RWPE2 (cell line): Measurements from ENCODE around the gene PPP1R12A.

ENCODE experiments used
- ATAC-seq: fragments of 200-7000 bp; cut with Tn5 transposase; 3 replicates; pipeline ENCODE4 v1.9.1; 2021; ENCODE audit warnings: low read depth
- DNase-seq: peaks from one replicate; pipeline ENCODE4 v3.0.0-alpha.2; 2020; ENCODE audit warnings: low spot score
- H3K27ac ChIP-seq: fragments of 450-650 bp; 2 replicates; pipeline ENCODE4 v1.5.1; 2017; ENCODE audit warnings: mild to moderate bottlenecking; ENCODE audit not compliant: poor library complexity, severe bottlenecking
- H3K27me3 ChIP-seq: fragments of 250-450 bp; sonication (Bioruptor Pico); 2 replicates; pipeline ENCODE4 v1.5.1; 2021; ENCODE audit warnings: mild to moderate bottlenecking, moderate library complexity; ENCODE audit not compliant: insufficient read depth, poor library complexity, severe bottlenecking
- H3K36me3 ChIP-seq: fragments of 250-450 bp; sonication (Bioruptor Pico); 2 replicates; pipeline ENCODE4 v1.5.1; 2020; ENCODE audit warnings: low read depth, mild to moderate bottlenecking, moderate library complexity
- H3K4me1 ChIP-seq: fragments of 250-450 bp; sonication (Bioruptor Pico); 2 replicates; pipeline ENCODE4 v1.5.1; 2021; ENCODE audit warnings: mild to moderate bottlenecking, moderate library complexity; ENCODE audit not compliant: insufficient read depth, poor library complexity, severe bottlenecking
- H3K4me3 ChIP-seq: fragments of 250-450 bp; sonication (Bioruptor Pico); 2 replicates; pipeline ENCODE4 v1.5.1; 2021; ENCODE audit warnings: mild to moderate bottlenecking, moderate library complexity; ENCODE audit not compliant: severe bottlenecking
- H3K9me3 ChIP-seq: fragments of 250-450 bp; sonication (Bioruptor Pico); 2 replicates; pipeline ENCODE4 v1.5.1; 2021; ENCODE audit warnings: mild to moderate bottlenecking, moderate library complexity; ENCODE audit not compliant: severe bottlenecking
- CTCF ChIP-seq: fragments of 450-650 bp; IDR thresholded peaks from one replicate; pipeline ENCODE4 v1.5.1; 2017; ENCODE audit warnings: mild to moderate bottlenecking, moderate library complexity; ENCODE audit not compliant: poor library complexity, severe bottlenecking

Gene PPP1R12A

DNA sequence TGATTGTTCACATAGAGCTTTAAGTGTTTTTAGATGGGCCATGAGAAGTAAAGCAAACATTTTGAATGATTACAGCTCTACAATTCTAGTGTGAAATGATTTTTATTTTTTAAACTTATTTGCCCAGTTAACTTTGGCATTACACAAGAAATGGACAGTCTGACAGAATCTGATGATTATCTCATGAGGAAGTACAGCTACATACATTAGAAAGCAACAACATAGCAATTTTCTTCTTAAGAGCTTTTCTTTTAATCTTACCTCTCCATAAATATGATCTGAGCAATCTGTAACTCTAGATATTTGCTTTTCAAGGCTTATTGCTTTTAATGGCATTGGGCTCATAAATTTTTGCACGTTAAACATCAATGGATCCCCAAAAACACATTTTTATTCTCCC is 26.5 kb upstream of the PPP1R12A start:
- ATAC-seq (no peak), DNase-seq (no peak)
- H3K36me3 ChIP-seq = no peaks in the 10 kb centered on the region
- no peak overlapping the region for H3K27ac ChIP-seq
- no peaks in the 10 kb centered on the region for H3K27me3 ChIP-seq
- H3K4me3 ChIP-seq = no peak overlapping the region
- H3K4me1 ChIP-seq = no peaks in the 10 kb centered on the region
- TF ChIP-seq CTCF = no peak
- H3K9me3 ChIP-seq = no peaks in the 10 kb centered on the region

GRCh38 chr12:79959484-79959883 is 24.6 kb upstream of the PPP1R12A start:
- H3K36me3 ChIP-seq = no peaks in the 10 kb centered on the region
- TF ChIP-seq CTCF = no peak
- no peak for ATAC-seq
- H3K27ac ChIP-seq = no peak overlapping the region
- peaks cover 4% of the 10 kb centered on the region for H3K9me3 ChIP-seq
- no peaks in the 10 kb centered on the region for H3K4me1 ChIP-seq
- no peaks in the 10 kb centered on the region for H3K27me3 ChIP-seq
- DNase-seq = no peak
- no peak overlapping the region for H3K4me3 ChIP-seq

- H3K36me3 ChIP-seq = no peaks in the 10 kb centered on the region
- no peak overlapping the region for H3K4me3 ChIP-seq
- no peak for TF ChIP-seq CTCF
- peaks cover 6% of the 10 kb centered on the region for H3K9me3 ChIP-seq
- DNase-seq (no peak), ATAC-seq (no peak)
- H3K27ac ChIP-seq = no peak overlapping the region
- no peaks in the 10 kb centered on the region for H3K4me1 ChIP-seq
- no peaks in the 10 kb centered on the region for H3K27me3 ChIP-seq
These were observed 22.0 kb upstream of the PPP1R12A start for GRCh38 chr12:79956896-79957295.

- Histone ChIP-seq H3K4me3 (no peak overlapping the region), H3K4me1 (no peaks in the 10 kb centered on the region), H3K36me3 (no peaks in the 10 kb centered on the region), H3K9me3 (peaks cover 6% of the 10 kb centered on the region), H3K27ac (no peak overlapping the region), H3K27me3 (no peaks in the 10 kb centered on the region)
- TF ChIP-seq CTCF = no peak
- no peak for ATAC-seq
- DNase-seq = no peak
These were observed 20.7 kb upstream of the PPP1R12A start for GRCh38 chr12:79955561-79955960.

GRCh38 chr12:79954037-79954610 is 19.2 kb upstream of the PPP1R12A start:
- ATAC-seq (no peak), DNase-seq (no peak)
- H3K27ac ChIP-seq = no peak overlapping the region
- H3K27me3 ChIP-seq = no peaks in the 10 kb centered on the region
- H3K9me3 ChIP-seq = peaks cover 6% of the 10 kb centered on the region
- H3K4me1 ChIP-seq = no peaks in the 10 kb centered on the region
- no peak overlapping the region for H3K4me3 ChIP-seq
- TF ChIP-seq CTCF = no peak
- H3K36me3 ChIP-seq = no peaks in the 10 kb centered on the region
